ENCODE data around the gene NXT1. TPM values are rescaled to one million over a fixed set of nuclear protein-coding genes. Genes with fewer than 3 reads are reported as not detected.
A peak's percentile ranks its signal among the peaks of the same experiment; 100 is the strongest.

Gene NXT1
- total RNA-seq (17.2 and 20.0 TPM in 2 replicates), polyA plus RNA-seq (14.1 and 23.4 TPM in 2 replicates), polyA minus RNA-seq (ENCODE audit: low replicate concordance) (12.0 and 24.3 TPM in 2 replicates)
- polyA plus RNA-seq (2012), result 11.9 and 19.6 TPM in 2 replicates

- Histone ChIP-seq H3K4me3 (replicated peaks in 1 of 4; ENCODE audit: control extremely low read depth in 1 of 4, insufficient read depth in 1 of 4, low read depth in 3 of 4, low read length in 4 of 4) (peak within 1 kb of the TSS; percentile 88 to 97 (median 96)), H3K4me1 (ENCODE audit: control insufficient read depth, extremely low read depth, insufficient read depth, low read length) (peaks cover 11% of the 10 kb centered on the region), H3K27ac (ENCODE audit: insufficient read depth, low read length) (peak within 1 kb of the TSS; percentile 95), H3K9ac (ENCODE audit: insufficient read depth, low read length) (peak within 1 kb of the TSS; percentile 96), H3K4me2 (ENCODE audit: extremely low read depth, insufficient read depth, low read length) (peak within 1 kb of the TSS; percentile 99), H3K9me3 (ENCODE audit: control insufficient read depth, insufficient read depth, low read depth, low read length) (no peaks in the 10 kb centered on the region), H4K20me1 (ENCODE audit: control insufficient read depth, extremely low read depth, insufficient read depth, low read length) (no peaks in the 10 kb centered on the region), H3K27me3 (ENCODE audit: control insufficient read depth, insufficient read depth, low read length) (no peaks in the 10 kb centered on the region), H2AFZ (ENCODE audit: low read length) (peak within 1 kb of the TSS; percentile 69), H3K36me3 (ENCODE audit: control insufficient read depth, insufficient read depth, low read length) (no peaks in the 10 kb centered on the region), H3K79me2 (ENCODE audit: control insufficient read depth, insufficient read depth, low read length) (peaks cover 33% of the 10 kb centered on the region)
- peak; percentile 99 for DNase-seq (ENCODE audit: low read depth in 2 of 2)
- TF ChIP-seq EZH2 (IDR thresholded peaks at IDR 0.05; ENCODE audit: low read length, missing control alignments) (no peak), CTCF (conservative IDR thresholded peaks at IDR 0.05 in 1 of 2, IDR thresholded peaks at IDR 0.05 in 1 of 2; ENCODE audit: low read depth in 1 of 2, low read length in 2 of 2) (no peak)
Measured at GRCh38 chr20:23350196-23350903, at the start of gene NXT1. TSS of gene NXT1 (plus strand) at chr20:23350791. CDS start at chr20:23354042, 3,251 bp downstream.

GRCh38 chr20:23301436-23302050, 49.0 kb upstream of the NXT1 start:
- no peak overlapping the region for H3K9ac ChIP-seq (ENCODE audit: insufficient read depth, low read length)
- no peak for DNase-seq (ENCODE audit: low read depth in 2 of 2)
- TF ChIP-seq CTCF (conservative IDR thresholded peaks at IDR 0.05 in 1 of 2, IDR thresholded peaks at IDR 0.05 in 1 of 2; ENCODE audit: low read depth in 1 of 2, low read length in 2 of 2) (no peak), EZH2 (IDR thresholded peaks at IDR 0.05; ENCODE audit: low read length, missing control alignments) (no peak)
- H3K4me2 ChIP-seq (ENCODE audit: extremely low read depth, insufficient read depth, low read length), result no peak overlapping the region
- no peak overlapping the region for H3K4me3 ChIP-seq (replicated peaks in 1 of 4; ENCODE audit: control extremely low read depth in 1 of 4, insufficient read depth in 1 of 4, low read depth in 3 of 4, low read length in 4 of 4)
- no peaks in the 10 kb centered on the region for H4K20me1 ChIP-seq (ENCODE audit: control insufficient read depth, extremely low read depth, insufficient read depth, low read length)
- H2AFZ ChIP-seq (ENCODE audit: low read length), result no peak overlapping the region
- H3K27ac ChIP-seq (ENCODE audit: insufficient read depth, low read length), result no peak overlapping the region
- H3K4me1 ChIP-seq (ENCODE audit: control insufficient read depth, extremely low read depth, insufficient read depth, low read length), result no peaks in the 10 kb centered on the region
- H3K9me3 ChIP-seq (ENCODE audit: control insufficient read depth, insufficient read depth, low read depth, low read length), result no peaks in the 10 kb centered on the region
- no peaks in the 10 kb centered on the region for H3K27me3 ChIP-seq (ENCODE audit: control insufficient read depth, insufficient read depth, low read length)
- no peaks in the 10 kb centered on the region for H3K36me3 ChIP-seq (ENCODE audit: control insufficient read depth, insufficient read depth, low read length)
- H3K79me2 ChIP-seq (ENCODE audit: control insufficient read depth, insufficient read depth, low read length), result no peaks in the 10 kb centered on the region

- Histone ChIP-seq H3K27me3 (ENCODE audit: control insufficient read depth, insufficient read depth, low read length) (no peaks in the 10 kb centered on the region), H3K9ac (ENCODE audit: insufficient read depth, low read length) (no peak overlapping the region), H3K4me2 (ENCODE audit: extremely low read depth, insufficient read depth, low read length) (no peak overlapping the region), H3K9me3 (ENCODE audit: control insufficient read depth, insufficient read depth, low read depth, low read length) (no peaks in the 10 kb centered on the region), H3K4me1 (ENCODE audit: control insufficient read depth, extremely low read depth, insufficient read depth, low read length) (no peaks in the 10 kb centered on the region), H3K27ac (ENCODE audit: insufficient read depth, low read length) (no peak overlapping the region), H3K4me3 (replicated peaks in 1 of 4; ENCODE audit: control extremely low read depth in 1 of 4, insufficient read depth in 1 of 4, low read depth in 3 of 4, low read length in 4 of 4) (no peak overlapping the region), H3K36me3 (ENCODE audit: control insufficient read depth, insufficient read depth, low read length) (no peaks in the 10 kb centered on the region), H3K79me2 (ENCODE audit: control insufficient read depth, insufficient read depth, low read length) (no peaks in the 10 kb centered on the region), H4K20me1 (ENCODE audit: control insufficient read depth, extremely low read depth, insufficient read depth, low read length) (no peaks in the 10 kb centered on the region), H2AFZ (ENCODE audit: low read length) (no peak overlapping the region)
- TF ChIP-seq EZH2 (IDR thresholded peaks at IDR 0.05; ENCODE audit: low read length, missing control alignments) (no peak), CTCF (conservative IDR thresholded peaks at IDR 0.05 in 1 of 2, IDR thresholded peaks at IDR 0.05 in 1 of 2; ENCODE audit: low read depth in 1 of 2, low read length in 2 of 2) (no peak)
- DNase-seq (ENCODE audit: low read depth in 2 of 2), result no peak
Measured at GRCh38 chr20:23302386-23302785, 48.2 kb upstream of the NXT1 start.
